Cardiac fibroblast (primary cell): Measurements from ENCODE around the gene RGS12.

Source experiments
- DNase-seq, 2 donors: peaks; one replicate each; pipeline versions ENCODE4 v3.0.0 to v3.0.0-alpha.2; 2010; ENCODE audit warnings: low read depth in 2 of 2
- H3K4me3 ChIP-seq, 2 donors: replicated peaks in 1 of 2; 1 replicate in 1 of 2; 2 replicates in 1 of 2; pipeline ENCODE4 v1.5.1; 2011; ENCODE audit warnings: low read depth in 2 of 2, low read length in 2 of 2, mild to moderate bottlenecking in 2 of 2, moderate library complexity in 1 of 2
- TF ChIP-seq, protein P1 (sequence below): IDR thresholded peaks from one replicate; pipeline ENCODE4 v1.5.1; 2011; ENCODE audit warnings: low read depth, mild to moderate bottlenecking, low read length, inconsistent platforms

Gene RGS12

DNA sequence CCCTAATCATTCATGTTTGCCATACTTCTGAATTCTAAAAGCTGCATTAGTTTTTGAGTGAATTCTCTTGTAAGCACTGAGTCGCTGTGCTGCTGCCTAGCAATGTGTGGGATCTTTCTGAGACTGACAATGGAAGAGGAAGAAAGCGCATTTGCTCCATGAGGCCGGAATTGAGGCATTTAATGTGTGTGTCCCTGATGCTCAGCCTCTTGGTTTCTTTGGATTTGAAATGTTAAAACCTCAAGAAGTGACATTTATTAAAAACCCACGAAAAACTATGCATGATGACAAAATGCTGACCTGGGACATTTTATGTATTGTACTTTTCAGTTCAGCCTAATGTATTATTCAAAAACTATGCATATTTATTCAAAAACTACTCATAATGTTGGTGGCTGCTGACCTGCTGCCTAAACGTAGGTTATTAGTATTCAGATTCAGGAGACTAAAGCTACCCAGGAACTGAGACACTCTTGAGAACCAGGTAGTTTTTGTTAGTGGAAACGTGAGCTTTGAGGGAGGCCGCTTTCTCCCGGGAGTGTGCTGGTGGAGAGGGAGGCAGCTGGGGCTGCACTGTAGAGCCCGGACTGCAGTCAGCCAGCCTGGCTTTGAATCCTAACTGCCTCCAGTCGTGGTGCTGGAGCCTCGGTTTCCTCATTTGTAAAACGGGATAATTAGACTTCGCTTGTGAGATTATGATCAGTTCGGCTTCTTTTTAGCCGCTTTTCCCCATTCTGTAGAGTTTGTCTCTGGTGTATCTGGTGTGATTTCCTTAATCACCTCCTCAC lies 11.3 kb downstream of the RGS12 start:
- TF ChIP-seq, protein P1, sequence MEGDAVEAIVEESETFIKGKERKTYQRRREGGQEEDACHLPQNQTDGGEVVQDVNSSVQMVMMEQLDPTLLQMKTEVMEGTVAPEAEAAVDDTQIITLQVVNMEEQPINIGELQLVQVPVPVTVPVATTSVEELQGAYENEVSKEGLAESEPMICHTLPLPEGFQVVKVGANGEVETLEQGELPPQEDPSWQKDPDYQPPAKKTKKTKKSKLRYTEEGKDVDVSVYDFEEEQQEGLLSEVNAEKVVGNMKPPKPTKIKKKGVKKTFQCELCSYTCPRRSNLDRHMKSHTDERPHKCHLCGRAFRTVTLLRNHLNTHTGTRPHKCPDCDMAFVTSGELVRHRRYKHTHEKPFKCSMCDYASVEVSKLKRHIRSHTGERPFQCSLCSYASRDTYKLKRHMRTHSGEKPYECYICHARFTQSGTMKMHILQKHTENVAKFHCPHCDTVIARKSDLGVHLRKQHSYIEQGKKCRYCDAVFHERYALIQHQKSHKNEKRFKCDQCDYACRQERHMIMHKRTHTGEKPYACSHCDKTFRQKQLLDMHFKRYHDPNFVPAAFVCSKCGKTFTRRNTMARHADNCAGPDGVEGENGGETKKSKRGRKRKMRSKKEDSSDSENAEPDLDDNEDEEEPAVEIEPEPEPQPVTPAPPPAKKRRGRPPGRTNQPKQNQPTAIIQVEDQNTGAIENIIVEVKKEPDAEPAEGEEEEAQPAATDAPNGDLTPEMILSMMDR = no peak
- no peak overlapping the region for H3K4me3 ChIP-seq
- no peak for DNase-seq

- peak overlapping the region in 1 of 2 donors; percentile 11 for H3K4me3 ChIP-seq
- peak; percentile 20 to 55 for DNase-seq
- TF ChIP-seq, protein P1 = no peak
Observed at GRCh38 chr4:3304831-3305609, 12.2 kb downstream of the RGS12 start.

- peak; percentile 17 to 51 for DNase-seq
- TF ChIP-seq, protein P1 = no peak
- no peak overlapping the region for H3K4me3 ChIP-seq
Observed at GRCh38 chr4:3305610-3306371, 13.0 kb downstream of the RGS12 start.

GRCh38 chr4:3306450-3306849 lies 13.6 kb downstream of the RGS12 start:
- DNase-seq = no peak
- no peak overlapping the region for H3K4me3 ChIP-seq
- TF ChIP-seq, protein P1 = no peak

DNA sequence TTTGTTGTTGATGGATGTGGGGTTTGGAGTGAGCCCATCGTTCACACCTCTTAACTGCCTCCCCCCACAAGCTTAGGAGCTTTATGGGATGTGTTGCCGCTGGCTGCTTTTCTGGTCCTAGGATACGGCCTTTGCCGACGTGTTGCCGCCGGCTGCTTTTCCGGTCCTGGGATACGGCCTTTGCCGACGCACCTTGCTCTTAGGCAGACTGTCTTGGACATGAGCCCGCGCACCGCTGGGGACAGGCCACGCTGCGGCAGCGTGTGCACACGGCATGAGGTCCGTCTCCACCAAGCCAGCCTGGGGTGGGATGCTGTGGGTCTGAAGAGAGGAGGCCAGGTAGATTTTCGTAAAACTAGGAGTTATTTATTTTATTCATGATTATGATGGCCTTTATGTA lies 14.2 kb downstream of the RGS12 start:
- no peak for DNase-seq
- TF ChIP-seq, protein P1 = no peak
- no peak overlapping the region for H3K4me3 ChIP-seq

GRCh38 chr4:3307486-3307885 lies 14.7 kb downstream of the RGS12 start:
- TF ChIP-seq, protein P1 = no peak
- DNase-seq = no peak
- no peak overlapping the region for H3K4me3 ChIP-seq
